H4 (cell line): Measurements from ENCODE around the gene ARSG. TPM values are rescaled to one million over a fixed set of nuclear protein-coding genes. Genes with fewer than 3 reads are reported as not detected.

Experiments used
- total RNA-seq: library from RNA; depleted of rRNA; stranded (reverse); fragments of >200 nt; shearing (Covaris generic); gene quantifications from 2 replicates; pipeline ENCODE4 v1.2.3, GENCODE V29; 2014; rRNA removed

ARSG gene
- total RNA-seq, 1 experiment from 2014 or later = 5.9 TPM

Other genes with a start within 250 kb of the ARSG start
- 180 and 190 TPM in 2 replicates for gene AMZ2, start 43.5 kb upstream of the ARSG start, total RNA-seq
- 1.2 and 2.7 TPM in 2 replicates for gene SLC16A6, start 368 bp upstream of the ARSG start, total RNA-seq
- gene WIPI1, start 166.0 kb downstream of the ARSG start, total RNA-seq = 66.0 and 70.8 TPM in 2 replicates
- gene PRKAR1A, start 220.9 kb downstream of the ARSG start, total RNA-seq = 161 and 207 TPM in 2 replicates